IMR-90 (cell line): ENCODE data around the gene MLANA. TPM values are rescaled to one million over a fixed set of nuclear protein-coding genes. Genes with fewer than 3 reads are reported as not detected.

Experiments
- ATAC-seq: fragments of 200-7000 bp; cut with Tn5 transposase; 2 replicates; pipeline ENCODE4 v1.9.1; 2020; ENCODE audit warnings: low read depth, mild to moderate bottlenecking, moderate library complexity
- BruUV-seq: library from RNA; stranded (reverse); fragments of 400-500 nt; replicated peaks from 2 replicates; lab custom pipeline; 2021; lab: Mats Ljungman, UMichigan
- CTCF ChIA-PET: fragments of 300-600 bp; formaldehyde crosslinking; extraction: SDS; loops from one replicate; lab custom pipeline; 2021; ENCODE audit warnings: antibody characterized with exemption; lab: Yijun Ruan, JAX
- POLR2A ChIA-PET: fragments of 300-600 bp; sonication (Branson Sonifier 250); formaldehyde crosslinking; loops from one replicate; lab custom pipeline; 2022; ENCODE audit warnings: antibody characterized with exemption; ENCODE audit not compliant: unreplicated experiment; lab: Charles Lee
- DNase-seq: peaks from one replicate; pipeline ENCODE4 v3.0.0; 2013
- H2AFZ ChIP-seq: replicated peaks from 2 replicates; pipeline ENCODE3; 2013; ENCODE audit warnings: low read length, mild to moderate bottlenecking; ENCODE audit not compliant: poor library complexity
- H2AK5ac ChIP-seq: 2 replicates; pipeline ENCODE4 v1.6.1; 2013; ENCODE audit warnings: low read depth, low read length, inconsistent platforms
- H2AK9ac ChIP-seq: replicated peaks from 2 replicates; pipeline ENCODE3; 2013; ENCODE audit warnings: mild to moderate bottlenecking, low read depth, low read length, moderate library complexity; ENCODE audit not compliant: poor library complexity
- H2BK120ac ChIP-seq: 2 replicates; pipeline ENCODE4 v1.6.1; 2013; ENCODE audit warnings: low read depth, low read length, inconsistent platforms
- H2BK15ac ChIP-seq: 3 replicates; pipeline ENCODE4 v1.6.1; 2013; ENCODE audit warnings: low read depth, low read length, inconsistent platforms
- H2BK20ac ChIP-seq: 2 replicates; pipeline ENCODE4 v1.6.1; 2013; ENCODE audit warnings: low read depth, mild to moderate bottlenecking, inconsistent platforms, low read length, moderate library complexity
- H2BK5ac ChIP-seq: 2 replicates; pipeline ENCODE4 v1.6.1; 2013; ENCODE audit warnings: mild to moderate bottlenecking, low read depth, low read length, inconsistent platforms; ENCODE audit not compliant: poor library complexity, severe bottlenecking
- H3K14ac ChIP-seq: replicated peaks from 2 replicates; pipeline ENCODE4 v1.6.1; 2013; ENCODE audit warnings: low read depth, low read length, inconsistent platforms
- H3K18ac ChIP-seq: 2 replicates; pipeline ENCODE4 v1.6.1; 2013; ENCODE audit warnings: low read depth, low read length, control low read depth
- H3K23ac ChIP-seq: 2 replicates; pipeline ENCODE4 v1.6.1; 2013; ENCODE audit warnings: low read depth, low read length, inconsistent platforms
- H3K27ac ChIP-seq: 2 replicates; pipeline ENCODE4 v1.5.1; 2013; ENCODE audit warnings: mild to moderate bottlenecking, control low read depth, low read length; ENCODE audit not compliant: insufficient read depth
- H3K27me3 ChIP-seq: 2 replicates; pipeline ENCODE4 v1.6.1; 2013; ENCODE audit warnings: low read length; ENCODE audit not compliant: control insufficient read depth, insufficient read depth
- H3K36me3 ChIP-seq: 2 replicates; pipeline ENCODE4 v1.6.1; 2013; ENCODE audit warnings: low read length, mixed read lengths; ENCODE audit not compliant: control insufficient read depth, insufficient read depth
- H3K4ac ChIP-seq: 2 replicates; pipeline ENCODE4 v1.6.1; 2013; ENCODE audit warnings: low read depth, low read length, inconsistent platforms
- H3K4me1 ChIP-seq: 2 replicates; pipeline ENCODE4 v1.6.1; 2013; ENCODE audit warnings: low read length, mixed read lengths; ENCODE audit not compliant: control insufficient read depth, insufficient read depth
- H3K4me2 ChIP-seq: 2 replicates; pipeline ENCODE4 v1.6.1; 2013; ENCODE audit warnings: low read depth, mild to moderate bottlenecking, control low read depth, low read length, moderate library complexity
- H3K4me3 ChIP-seq: 2 replicates; pipeline ENCODE4 v1.5.1; 2013; ENCODE audit warnings: low read depth, mild to moderate bottlenecking, control low read depth, low read length, moderate library complexity; ENCODE audit not compliant: insufficient read depth
- H3K56ac ChIP-seq: 2 replicates; pipeline ENCODE4 v1.6.1; 2013; ENCODE audit warnings: low read length, inconsistent platforms; ENCODE audit not compliant: insufficient read depth; ENCODE audit errors: extremely low read depth
- H3K79me1 ChIP-seq, 2 experiments: 2 replicates each; pipeline ENCODE4 v1.6.1; 2013; ENCODE audit warnings: low read length in 2 of 2, inconsistent platforms in 1 of 2, low read depth in 1 of 2
- H3K9ac ChIP-seq: 2 replicates; pipeline ENCODE4 v1.6.1; 2013; ENCODE audit warnings: low read depth, low read length, control low read depth
- H3K9me1 ChIP-seq: 2 replicates; pipeline ENCODE4 v1.6.1; 2013; ENCODE audit warnings: low read length, inconsistent platforms; ENCODE audit not compliant: insufficient read depth
- H3K9me3 ChIP-seq: 2 replicates; pipeline ENCODE4 v1.6.1; 2013; ENCODE audit warnings: low read length; ENCODE audit not compliant: control insufficient read depth, insufficient read depth
- H4K20me1 ChIP-seq: 2 replicates; pipeline ENCODE4 v1.6.1; 2013; ENCODE audit warnings: low read length, inconsistent platforms; ENCODE audit not compliant: insufficient read depth
- H4K5ac ChIP-seq: 2 replicates; pipeline ENCODE4 v1.6.1; 2013; ENCODE audit warnings: mild to moderate bottlenecking, low read depth, low read length, control low read depth
- H4K8ac ChIP-seq, 2 experiments: 2 replicates each; pipeline ENCODE4 v1.6.1; 2013; ENCODE audit warnings: low read depth in 2 of 2, low read length in 2 of 2, control low read depth in 1 of 2, inconsistent platforms in 1 of 2
- H4K91ac ChIP-seq: 2 replicates; pipeline ENCODE4 v1.6.1; 2013; ENCODE audit warnings: low read depth, low read length, inconsistent platforms; ENCODE audit not compliant: insufficient read depth
- WGBS, 2 experiments: methylation state at CpG; one replicate each; pipeline versions ENCODE4 v1.1.5 to v1.1.7; 2013; ENCODE audit warnings: missing lambda C conversion rate in 2 of 2; ENCODE audit not compliant: insufficient read length in 1 of 2; ENCODE audit errors: extremely low coverage in 2 of 2; 5-methylcytosine and 5-hydroxymethylcytosine counted together
- dilution Hi-C: fragments of 300-500 bp; cut with HindIII; formaldehyde crosslinking; loops from one replicate; pipeline ENCODE4 v1.14.3; 2018; ENCODE audit warnings: low sequenced_read_pairs; ENCODE audit not compliant: unreplicated experiment
- in situ Hi-C: fragments of 300-500 bp; cut with MboI; formaldehyde crosslinking; loops from 3 replicates; pipeline ENCODE4 v1.14.3; 2019; ENCODE audit warnings: low sequenced_read_pairs, inconsistent platforms, mixed read lengths
- intact Hi-C: fragments of 100-400 bp; cut with micrococcal nuclease; formaldehyde crosslinking; loops from 2 replicates; pipeline ENCODE4 v1.10.0; 2022
- polyA plus RNA-seq, 3 experiments: library from polyadenylated mRNA; depleted of rRNA; stranded (reverse); fragments of >200 nt; gene quantifications; 2 replicates each; pipeline ENCODE4 v1.2.3, GENCODE V29; 2012; ENCODE audit warnings: low replicate concordance in 1 of 3
- total RNA-seq: library from RNA; depleted of rRNA; stranded (reverse); fragments of >200 nt; gene quantifications from 2 replicates; pipeline ENCODE4 v1.2.3, GENCODE V29; 2012
- TF ChIP-seq, protein P1 (sequence below): fragments of 150-350 bp; IDR thresholded peaks from 2 replicates; pipeline ENCODE4 v1.6.1; 2016; ENCODE audit warnings: low read depth, mild to moderate bottlenecking, low read length, moderate library complexity, borderline replicate concordance
- TF ChIP-seq, protein P2 (sequence below): conservative IDR thresholded peaks from 2 replicates; pipeline ENCODE4 v1.5.1; 2012; ENCODE audit warnings: mild to moderate bottlenecking, low read depth, low read length, improper control_type of control experiment

The MLANA gene
- total and polyA plus RNA-seq, 2 of the 4 experiments (the other 2 are of a cell fraction) = not detected

DNA sequence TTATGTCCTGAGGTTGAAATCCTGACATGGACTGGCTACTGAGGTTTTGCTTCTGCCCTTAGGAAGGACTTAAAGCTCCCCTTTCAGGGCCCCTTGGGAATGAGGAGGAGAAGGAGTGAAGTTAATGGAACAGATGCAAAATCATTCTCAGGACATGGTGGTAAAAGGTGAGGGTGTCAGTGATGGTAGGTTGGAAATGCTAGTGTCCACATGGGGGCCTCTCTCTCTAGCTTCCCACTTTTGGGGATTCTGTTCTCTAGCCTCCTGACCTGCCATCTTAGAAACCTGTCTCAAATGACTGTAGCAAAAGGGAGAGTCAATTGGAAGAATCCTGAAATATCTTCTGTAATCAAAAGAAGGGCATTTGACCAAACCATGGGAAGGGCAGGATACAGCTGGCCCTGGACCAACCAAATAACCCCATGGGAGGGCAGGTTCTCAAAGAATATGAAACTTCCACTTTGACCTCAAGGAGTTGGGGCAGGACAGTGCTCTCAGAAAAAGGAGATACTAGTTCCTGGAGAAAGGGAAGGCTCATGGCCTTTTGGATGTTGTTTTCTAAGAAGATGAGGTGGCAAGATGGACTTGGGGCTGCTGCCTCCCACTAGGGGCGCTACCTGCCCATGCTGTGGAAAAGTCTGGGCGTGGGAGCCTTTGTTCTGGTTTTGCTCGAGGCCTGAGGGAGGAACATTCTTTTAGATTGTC, 21.2 kb upstream of the MLANA start:
- DNase-seq = no peak
- no peak overlapping the region for H3K23ac ChIP-seq
- TF ChIP-seq, protein P1, sequence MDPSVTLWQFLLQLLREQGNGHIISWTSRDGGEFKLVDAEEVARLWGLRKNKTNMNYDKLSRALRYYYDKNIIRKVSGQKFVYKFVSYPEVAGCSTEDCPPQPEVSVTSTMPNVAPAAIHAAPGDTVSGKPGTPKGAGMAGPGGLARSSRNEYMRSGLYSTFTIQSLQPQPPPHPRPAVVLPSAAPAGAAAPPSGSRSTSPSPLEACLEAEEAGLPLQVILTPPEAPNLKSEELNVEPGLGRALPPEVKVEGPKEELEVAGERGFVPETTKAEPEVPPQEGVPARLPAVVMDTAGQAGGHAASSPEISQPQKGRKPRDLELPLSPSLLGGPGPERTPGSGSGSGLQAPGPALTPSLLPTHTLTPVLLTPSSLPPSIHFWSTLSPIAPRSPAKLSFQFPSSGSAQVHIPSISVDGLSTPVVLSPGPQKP = no peak
- TF ChIP-seq, protein P2, sequence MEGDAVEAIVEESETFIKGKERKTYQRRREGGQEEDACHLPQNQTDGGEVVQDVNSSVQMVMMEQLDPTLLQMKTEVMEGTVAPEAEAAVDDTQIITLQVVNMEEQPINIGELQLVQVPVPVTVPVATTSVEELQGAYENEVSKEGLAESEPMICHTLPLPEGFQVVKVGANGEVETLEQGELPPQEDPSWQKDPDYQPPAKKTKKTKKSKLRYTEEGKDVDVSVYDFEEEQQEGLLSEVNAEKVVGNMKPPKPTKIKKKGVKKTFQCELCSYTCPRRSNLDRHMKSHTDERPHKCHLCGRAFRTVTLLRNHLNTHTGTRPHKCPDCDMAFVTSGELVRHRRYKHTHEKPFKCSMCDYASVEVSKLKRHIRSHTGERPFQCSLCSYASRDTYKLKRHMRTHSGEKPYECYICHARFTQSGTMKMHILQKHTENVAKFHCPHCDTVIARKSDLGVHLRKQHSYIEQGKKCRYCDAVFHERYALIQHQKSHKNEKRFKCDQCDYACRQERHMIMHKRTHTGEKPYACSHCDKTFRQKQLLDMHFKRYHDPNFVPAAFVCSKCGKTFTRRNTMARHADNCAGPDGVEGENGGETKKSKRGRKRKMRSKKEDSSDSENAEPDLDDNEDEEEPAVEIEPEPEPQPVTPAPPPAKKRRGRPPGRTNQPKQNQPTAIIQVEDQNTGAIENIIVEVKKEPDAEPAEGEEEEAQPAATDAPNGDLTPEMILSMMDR = peak; percentile 12; the same call in 1 of the 2 replicates
- dilution Hi-C loops (no loop called here), intact Hi-C loops (no loop called here), in situ Hi-C loops (no loop called here)
- no peak overlapping the region for H3K9ac ChIP-seq
- no peaks in the 10 kb centered on the region for H3K79me1 ChIP-seq
- 100% methylated on average over 1 of the region's 3 CpGs; no CpG with 5 or more reads in 1 of the 2 experiments for WGBS, 2 experiments
- H4K5ac ChIP-seq = no peak overlapping the region
- H3K9me3 ChIP-seq = no peaks in the 10 kb centered on the region
- H3K4me2 ChIP-seq = no peak overlapping the region
- H2BK5ac ChIP-seq = no peak overlapping the region
- H4K8ac ChIP-seq = no peak overlapping the region
- POLR2A ChIA-PET = no interaction called here
- H2BK15ac ChIP-seq = no peak overlapping the region
- no peaks in the 10 kb centered on the region for H3K36me3 ChIP-seq
- H2AFZ ChIP-seq = no peak overlapping the region
- H2BK120ac ChIP-seq = no peak overlapping the region
- no peak overlapping the region for H3K4me3 ChIP-seq
- H2BK20ac ChIP-seq = no peak overlapping the region
- no peaks in the 10 kb centered on the region for H3K4me1 ChIP-seq
- no peaks in the 10 kb centered on the region for H3K27me3 ChIP-seq
- no peak overlapping the region for H3K14ac ChIP-seq
- CTCF ChIA-PET = no interaction called here
- no peak overlapping the region for H3K27ac ChIP-seq
- H4K20me1 ChIP-seq = no peaks in the 10 kb centered on the region
- no peak for ATAC-seq
- H3K4ac ChIP-seq = no peak overlapping the region
- no peaks in the 10 kb centered on the region; the same call in 1 of the 2 replicates for H3K9me1 ChIP-seq
- H2AK9ac ChIP-seq = no peak overlapping the region
- no TSS peak for BruUV-seq
- H4K91ac ChIP-seq = no peak overlapping the region
- no peak overlapping the region for H3K56ac ChIP-seq
- H2AK5ac ChIP-seq = no peak overlapping the region
- no peak overlapping the region for H3K18ac ChIP-seq
